Frontal cortex (tissue), 4 donors: ENCODE results near the gene EFHC1. TPM values are rescaled to one million over a fixed set of nuclear protein-coding genes. Genes with fewer than 3 reads are reported as not detected.

Source experiments
- DNase-seq, 2 donors: peaks; one replicate each; pipeline ENCODE4 v3.0.0; 2012; ENCODE audit warnings: low spot score in 2 of 2
- FAIRE-seq: peaks from 2 replicates; lab custom pipeline; 2012; peaks lifted over from hg19 to GRCh38; lab: Jason Lieb, UNC
- total RNA-seq: library from RNA; depleted of rRNA; stranded (reverse); fragments of >200 nt; gene quantifications from one replicate; pipeline ENCODE4 v1.2.3, GENCODE V29; 2014
- donor health status: control.
- donor health status: control.
- donor health status: control.

Gene EFHC1
- total RNA-seq, 1 donor from 2014 or later, result 22.4 TPM

GRCh38 chr6:52572536-52572935, 152.4 kb downstream of the EFHC1 start:
- FAIRE-seq (no peak), DNase-seq (no peak)

- no peak for DNase-seq
- no peak for FAIRE-seq
Measured at GRCh38 chr6:52573295-52573694, 153.2 kb downstream of the EFHC1 start.

Other genes with a start within 250 kb of the EFHC1 start
- not detected for gene IL17A, start 234.0 kb upstream of the EFHC1 start, total RNA-seq
- not detected for gene IL17F, start 175.8 kb upstream of the EFHC1 start, total RNA-seq
- gene MCM3, start 135.6 kb upstream of the EFHC1 start, total RNA-seq, result 11.0 TPM
- gene PAQR8, start 58.2 kb upstream of the EFHC1 start, total RNA-seq, result 12.6 TPM
- 2.0 TPM for gene TRAM2, start 156.7 kb downstream of the EFHC1 start, total RNA-seq